Measurements from ENCODE around the gene ACSF2.

DNA sequence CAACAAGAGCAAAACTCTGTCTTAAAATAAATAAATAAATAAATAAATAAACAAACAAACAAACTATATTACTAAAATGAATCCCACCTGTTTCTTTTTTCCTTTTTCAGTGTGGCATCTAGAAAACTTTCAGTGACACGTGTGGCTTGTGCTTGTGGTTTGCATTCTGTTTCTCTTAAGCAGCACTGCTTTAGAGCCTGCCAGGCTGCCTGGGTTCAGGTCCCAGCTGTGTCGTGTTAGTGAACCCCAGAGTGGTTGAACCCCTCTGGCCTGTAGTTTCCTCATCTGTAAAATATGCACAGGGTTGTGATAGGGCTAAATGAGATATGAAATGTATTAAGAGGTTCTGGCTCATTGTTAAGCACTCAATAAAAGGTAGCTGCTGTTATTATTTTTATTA is 94.5 kb downstream of the ACSF2 start:
- no peak for TF ChIP-seq EZH2 (IDR thresholded peaks at IDR 0.05)
- no peak for TF ChIP-seq POLR2AphosphoS5 (IDR thresholded peaks at IDR 0.05; ENCODE audit: borderline replicate concordance, low read depth, low read length)

All from SK-N-MC (cell line).